IMR-90 (cell line): ENCODE data around the gene PTPRK. TPM values are rescaled to one million over a fixed set of nuclear protein-coding genes. Genes with fewer than 3 reads are reported as not detected.

Experiments
- ATAC-seq: fragments of 200-7000 bp; cut with Tn5 transposase; 2 replicates; pipeline ENCODE4 v1.9.1; 2020; ENCODE audit warnings: low read depth, mild to moderate bottlenecking, moderate library complexity
- BruUV-seq: library from RNA; stranded (reverse); fragments of 400-500 nt; replicated peaks from 2 replicates; lab custom pipeline; 2021; lab: Mats Ljungman, UMichigan
- CTCF ChIA-PET: fragments of 300-600 bp; formaldehyde crosslinking; extraction: SDS; loops from one replicate; lab custom pipeline; 2021; ENCODE audit warnings: antibody characterized with exemption; lab: Yijun Ruan, JAX
- POLR2A ChIA-PET: fragments of 300-600 bp; sonication (Branson Sonifier 250); formaldehyde crosslinking; loops from one replicate; lab custom pipeline; 2022; ENCODE audit warnings: antibody characterized with exemption; ENCODE audit not compliant: unreplicated experiment; lab: Charles Lee
- DNase-seq: peaks from one replicate; pipeline ENCODE4 v3.0.0; 2013
- H2AFZ ChIP-seq: replicated peaks from 2 replicates; pipeline ENCODE3; 2013; ENCODE audit warnings: low read length, mild to moderate bottlenecking; ENCODE audit not compliant: poor library complexity
- H2AK5ac ChIP-seq: 2 replicates; pipeline ENCODE4 v1.6.1; 2013; ENCODE audit warnings: low read depth, low read length, inconsistent platforms
- H2AK9ac ChIP-seq: replicated peaks from 2 replicates; pipeline ENCODE3; 2013; ENCODE audit warnings: mild to moderate bottlenecking, low read depth, low read length, moderate library complexity; ENCODE audit not compliant: poor library complexity
- H2BK120ac ChIP-seq: 2 replicates; pipeline ENCODE4 v1.6.1; 2013; ENCODE audit warnings: low read depth, low read length, inconsistent platforms
- H2BK15ac ChIP-seq: 3 replicates; pipeline ENCODE4 v1.6.1; 2013; ENCODE audit warnings: low read depth, low read length, inconsistent platforms
- H2BK20ac ChIP-seq: 2 replicates; pipeline ENCODE4 v1.6.1; 2013; ENCODE audit warnings: low read depth, mild to moderate bottlenecking, inconsistent platforms, low read length, moderate library complexity
- H2BK5ac ChIP-seq: 2 replicates; pipeline ENCODE4 v1.6.1; 2013; ENCODE audit warnings: mild to moderate bottlenecking, low read depth, low read length, inconsistent platforms; ENCODE audit not compliant: poor library complexity, severe bottlenecking
- H3K14ac ChIP-seq: replicated peaks from 2 replicates; pipeline ENCODE4 v1.6.1; 2013; ENCODE audit warnings: low read depth, low read length, inconsistent platforms
- H3K18ac ChIP-seq: 2 replicates; pipeline ENCODE4 v1.6.1; 2013; ENCODE audit warnings: low read depth, low read length, control low read depth
- H3K23ac ChIP-seq: 2 replicates; pipeline ENCODE4 v1.6.1; 2013; ENCODE audit warnings: low read depth, low read length, inconsistent platforms
- H3K27ac ChIP-seq: 2 replicates; pipeline ENCODE4 v1.5.1; 2013; ENCODE audit warnings: mild to moderate bottlenecking, control low read depth, low read length; ENCODE audit not compliant: insufficient read depth
- H3K27me3 ChIP-seq: 2 replicates; pipeline ENCODE4 v1.6.1; 2013; ENCODE audit warnings: low read length; ENCODE audit not compliant: control insufficient read depth, insufficient read depth
- H3K36me3 ChIP-seq: 2 replicates; pipeline ENCODE4 v1.6.1; 2013; ENCODE audit warnings: low read length, mixed read lengths; ENCODE audit not compliant: control insufficient read depth, insufficient read depth
- H3K4ac ChIP-seq: 2 replicates; pipeline ENCODE4 v1.6.1; 2013; ENCODE audit warnings: low read depth, low read length, inconsistent platforms
- H3K4me1 ChIP-seq: 2 replicates; pipeline ENCODE4 v1.6.1; 2013; ENCODE audit warnings: low read length, mixed read lengths; ENCODE audit not compliant: control insufficient read depth, insufficient read depth
- H3K4me2 ChIP-seq: 2 replicates; pipeline ENCODE4 v1.6.1; 2013; ENCODE audit warnings: low read depth, mild to moderate bottlenecking, control low read depth, low read length, moderate library complexity
- H3K4me3 ChIP-seq: 2 replicates; pipeline ENCODE4 v1.5.1; 2013; ENCODE audit warnings: low read depth, mild to moderate bottlenecking, control low read depth, low read length, moderate library complexity; ENCODE audit not compliant: insufficient read depth
- H3K56ac ChIP-seq: 2 replicates; pipeline ENCODE4 v1.6.1; 2013; ENCODE audit warnings: low read length, inconsistent platforms; ENCODE audit not compliant: insufficient read depth; ENCODE audit errors: extremely low read depth
- H3K79me1 ChIP-seq, 2 experiments: 2 replicates each; pipeline ENCODE4 v1.6.1; 2013; ENCODE audit warnings: low read length in 2 of 2, inconsistent platforms in 1 of 2, low read depth in 1 of 2
- H3K9ac ChIP-seq: 2 replicates; pipeline ENCODE4 v1.6.1; 2013; ENCODE audit warnings: low read depth, low read length, control low read depth
- H3K9me1 ChIP-seq: 2 replicates; pipeline ENCODE4 v1.6.1; 2013; ENCODE audit warnings: low read length, inconsistent platforms; ENCODE audit not compliant: insufficient read depth
- H3K9me3 ChIP-seq: 2 replicates; pipeline ENCODE4 v1.6.1; 2013; ENCODE audit warnings: low read length; ENCODE audit not compliant: control insufficient read depth, insufficient read depth
- H4K20me1 ChIP-seq: 2 replicates; pipeline ENCODE4 v1.6.1; 2013; ENCODE audit warnings: low read length, inconsistent platforms; ENCODE audit not compliant: insufficient read depth
- H4K5ac ChIP-seq: 2 replicates; pipeline ENCODE4 v1.6.1; 2013; ENCODE audit warnings: mild to moderate bottlenecking, low read depth, low read length, control low read depth
- H4K8ac ChIP-seq, 2 experiments: 2 replicates each; pipeline ENCODE4 v1.6.1; 2013; ENCODE audit warnings: low read depth in 2 of 2, low read length in 2 of 2, control low read depth in 1 of 2, inconsistent platforms in 1 of 2
- H4K91ac ChIP-seq: 2 replicates; pipeline ENCODE4 v1.6.1; 2013; ENCODE audit warnings: low read depth, low read length, inconsistent platforms; ENCODE audit not compliant: insufficient read depth
- BHLHE40 ChIP-seq: fragments of 150-350 bp; IDR thresholded peaks from 2 replicates; pipeline ENCODE4 v1.6.1; 2016; ENCODE audit warnings: mild to moderate bottlenecking, low read depth, low read length
- CEBPB ChIP-seq: IDR thresholded peaks from 2 replicates; pipeline ENCODE4 v1.6.1; 2012; ENCODE audit warnings: low read depth, low read length, improper control_type of control experiment
- CHD1 ChIP-seq: IDR thresholded peaks from 2 replicates; pipeline ENCODE4 v1.6.1; 2012; ENCODE audit warnings: low read depth, low read length, improper control_type of control experiment
- FOS ChIP-seq: fragments of 150-350 bp; IDR thresholded peaks from 2 replicates; pipeline ENCODE4 v1.6.1; 2016; ENCODE audit warnings: low read depth, low read length
- MAFK ChIP-seq: IDR thresholded peaks from 2 replicates; pipeline ENCODE4 v1.6.1; 2012; ENCODE audit warnings: low read depth, low read length, improper control_type of control experiment
- MAZ ChIP-seq: IDR thresholded peaks from 2 replicates; pipeline ENCODE4 v1.6.1; 2012; ENCODE audit warnings: low read depth, mild to moderate bottlenecking, low read length, improper control_type of control experiment, moderate library complexity, borderline replicate concordance
- MXI1 ChIP-seq: IDR thresholded peaks from 2 replicates; pipeline ENCODE4 v1.6.1; 2012; ENCODE audit warnings: low read depth, mild to moderate bottlenecking, low read length, moderate library complexity, borderline replicate concordance
- NFE2L2 ChIP-seq: fragments of 150-350 bp; IDR thresholded peaks from 2 replicates; pipeline ENCODE4 v1.6.1; 2016; ENCODE audit warnings: low read depth, mild to moderate bottlenecking, low read length
- RAD21 ChIP-seq: IDR thresholded peaks from 2 replicates; pipeline ENCODE4 v1.6.1; 2012; ENCODE audit warnings: low read length, improper control_type of control experiment
- RCOR1 ChIP-seq: IDR thresholded peaks from 2 replicates; pipeline ENCODE4 v1.6.1; 2012; ENCODE audit warnings: mild to moderate bottlenecking, low read length, improper control_type of control experiment; ENCODE audit not compliant: insufficient replicate concordance
- RFX5 ChIP-seq: IDR thresholded peaks from 2 replicates; pipeline ENCODE4 v1.8.0; 2012; ENCODE audit warnings: low read depth, mild to moderate bottlenecking, low read length, moderate library complexity
- SMC3 ChIP-seq: fragments of 150-350 bp; IDR thresholded peaks from 2 replicates; pipeline ENCODE4 v1.6.1; 2016; ENCODE audit warnings: low read depth, mild to moderate bottlenecking, antibody characterized with exemption, low read length, moderate library complexity
- WGBS, 2 experiments: methylation state at CpG; one replicate each; pipeline versions ENCODE4 v1.1.5 to v1.1.7; 2013; ENCODE audit warnings: missing lambda C conversion rate in 2 of 2; ENCODE audit not compliant: insufficient read length in 1 of 2; ENCODE audit errors: extremely low coverage in 2 of 2; 5-methylcytosine and 5-hydroxymethylcytosine counted together
- dilution Hi-C: fragments of 300-500 bp; cut with HindIII; formaldehyde crosslinking; loops from one replicate; pipeline ENCODE4 v1.14.3; 2018; ENCODE audit warnings: low sequenced_read_pairs; ENCODE audit not compliant: unreplicated experiment
- in situ Hi-C: fragments of 300-500 bp; cut with MboI; formaldehyde crosslinking; loops from 3 replicates; pipeline ENCODE4 v1.14.3; 2019; ENCODE audit warnings: low sequenced_read_pairs, inconsistent platforms, mixed read lengths
- intact Hi-C: fragments of 100-400 bp; cut with micrococcal nuclease; formaldehyde crosslinking; loops from 2 replicates; pipeline ENCODE4 v1.10.0; 2022
- polyA plus RNA-seq, 3 experiments: library from polyadenylated mRNA; depleted of rRNA; stranded (reverse); fragments of >200 nt; gene quantifications; 2 replicates each; pipeline ENCODE4 v1.2.3, GENCODE V29; 2012; ENCODE audit warnings: low replicate concordance in 1 of 3
- total RNA-seq: library from RNA; depleted of rRNA; stranded (reverse); fragments of >200 nt; gene quantifications from 2 replicates; pipeline ENCODE4 v1.2.3, GENCODE V29; 2012
- TF ChIP-seq, protein P1 (sequence below): conservative IDR thresholded peaks from 2 replicates; pipeline ENCODE4 v1.5.1; 2012; ENCODE audit warnings: mild to moderate bottlenecking, low read depth, low read length, improper control_type of control experiment
- TF ChIP-seq, protein P2 (sequence below): fragments of 150-350 bp; IDR thresholded peaks from 2 replicates; pipeline ENCODE4 v1.6.1; 2016; ENCODE audit warnings: low read depth, mild to moderate bottlenecking, low read length, moderate library complexity, borderline replicate concordance
- TF ChIP-seq, protein P3 (sequence below): fragments of 150-350 bp; IDR thresholded peaks from 2 replicates; pipeline ENCODE4 v1.6.1; 2017; ENCODE audit warnings: mild to moderate bottlenecking, antibody characterized with exemption, low read length, low read depth

Gene PTPRK
- total and polyA plus RNA-seq, 2 of the 4 experiments (the other 2 are of a cell fraction) = 18.0 to 80.8 TPM

DNA sequence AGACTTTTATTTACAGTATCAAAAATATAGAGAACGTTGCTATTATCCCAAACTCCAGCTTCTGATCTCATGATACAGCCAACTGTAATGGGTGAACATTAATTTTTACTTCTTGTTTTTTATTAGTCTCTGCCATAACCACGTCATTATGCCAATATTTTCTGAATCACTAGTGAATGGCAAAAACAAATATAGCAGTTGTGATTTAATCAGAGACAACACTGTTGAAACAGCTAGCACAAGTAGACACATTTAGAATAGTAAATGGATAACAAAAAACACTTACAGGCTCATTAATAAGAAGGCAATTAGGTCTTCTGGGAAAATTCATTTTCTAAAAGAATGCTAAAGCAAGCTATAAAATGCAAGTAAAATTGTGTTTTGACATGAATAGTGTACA, 8.1 kb downstream of the PTPRK start:
- TF ChIP-seq CHD1 = no peak
- TF ChIP-seq SMC3 = no peak
- TF ChIP-seq FOS = no peak
- TF ChIP-seq MAFK = no peak
- TF ChIP-seq, protein P1, sequence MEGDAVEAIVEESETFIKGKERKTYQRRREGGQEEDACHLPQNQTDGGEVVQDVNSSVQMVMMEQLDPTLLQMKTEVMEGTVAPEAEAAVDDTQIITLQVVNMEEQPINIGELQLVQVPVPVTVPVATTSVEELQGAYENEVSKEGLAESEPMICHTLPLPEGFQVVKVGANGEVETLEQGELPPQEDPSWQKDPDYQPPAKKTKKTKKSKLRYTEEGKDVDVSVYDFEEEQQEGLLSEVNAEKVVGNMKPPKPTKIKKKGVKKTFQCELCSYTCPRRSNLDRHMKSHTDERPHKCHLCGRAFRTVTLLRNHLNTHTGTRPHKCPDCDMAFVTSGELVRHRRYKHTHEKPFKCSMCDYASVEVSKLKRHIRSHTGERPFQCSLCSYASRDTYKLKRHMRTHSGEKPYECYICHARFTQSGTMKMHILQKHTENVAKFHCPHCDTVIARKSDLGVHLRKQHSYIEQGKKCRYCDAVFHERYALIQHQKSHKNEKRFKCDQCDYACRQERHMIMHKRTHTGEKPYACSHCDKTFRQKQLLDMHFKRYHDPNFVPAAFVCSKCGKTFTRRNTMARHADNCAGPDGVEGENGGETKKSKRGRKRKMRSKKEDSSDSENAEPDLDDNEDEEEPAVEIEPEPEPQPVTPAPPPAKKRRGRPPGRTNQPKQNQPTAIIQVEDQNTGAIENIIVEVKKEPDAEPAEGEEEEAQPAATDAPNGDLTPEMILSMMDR = no peak
- no peak for TF ChIP-seq MAZ
- no peak for TF ChIP-seq NFE2L2
- TF ChIP-seq CEBPB = no peak
- TF ChIP-seq, protein P2, sequence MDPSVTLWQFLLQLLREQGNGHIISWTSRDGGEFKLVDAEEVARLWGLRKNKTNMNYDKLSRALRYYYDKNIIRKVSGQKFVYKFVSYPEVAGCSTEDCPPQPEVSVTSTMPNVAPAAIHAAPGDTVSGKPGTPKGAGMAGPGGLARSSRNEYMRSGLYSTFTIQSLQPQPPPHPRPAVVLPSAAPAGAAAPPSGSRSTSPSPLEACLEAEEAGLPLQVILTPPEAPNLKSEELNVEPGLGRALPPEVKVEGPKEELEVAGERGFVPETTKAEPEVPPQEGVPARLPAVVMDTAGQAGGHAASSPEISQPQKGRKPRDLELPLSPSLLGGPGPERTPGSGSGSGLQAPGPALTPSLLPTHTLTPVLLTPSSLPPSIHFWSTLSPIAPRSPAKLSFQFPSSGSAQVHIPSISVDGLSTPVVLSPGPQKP = no peak
- no peak for TF ChIP-seq MXI1
- no peak for TF ChIP-seq RAD21
- TF ChIP-seq BHLHE40 = no peak
- TF ChIP-seq, protein P3, sequence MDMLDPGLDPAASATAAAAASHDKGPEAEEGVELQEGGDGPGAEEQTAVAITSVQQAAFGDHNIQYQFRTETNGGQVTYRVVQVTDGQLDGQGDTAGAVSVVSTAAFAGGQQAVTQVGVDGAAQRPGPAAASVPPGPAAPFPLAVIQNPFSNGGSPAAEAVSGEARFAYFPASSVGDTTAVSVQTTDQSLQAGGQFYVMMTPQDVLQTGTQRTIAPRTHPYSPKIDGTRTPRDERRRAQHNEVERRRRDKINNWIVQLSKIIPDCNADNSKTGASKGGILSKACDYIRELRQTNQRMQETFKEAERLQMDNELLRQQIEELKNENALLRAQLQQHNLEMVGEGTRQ = no peak
- TF ChIP-seq RFX5 = no peak
- no peak for TF ChIP-seq RCOR1
- CTCF ChIA-PET = interaction anchor here (0.6 to 1.1 kb wide), 2 partner anchors 18 to 218 kb away, joined by 3 read pairs; no protein-coding TSS in a partner anchor
- Histone ChIP-seq H3K23ac (no peak overlapping the region), H4K5ac (no peak overlapping the region), H2AK5ac (no peak overlapping the region), H3K4me1 (peaks cover 27% of the 10 kb centered on the region), H3K9ac (no peak overlapping the region), H3K27ac (no peak overlapping the region), H3K27me3 (no peaks in the 10 kb centered on the region), H3K4me2 (no peak overlapping the region), H2BK120ac (no peak overlapping the region), H3K4me3 (no peak overlapping the region), H2BK5ac (peak overlapping the region; percentile 3), H2AK9ac (no peak overlapping the region), H3K9me1 (peaks cover 17% of the 10 kb centered on the region), H2AFZ (no peak overlapping the region), H3K14ac (no peak overlapping the region), H3K4ac (no peak overlapping the region), H4K8ac (no peak overlapping the region), H3K36me3 (no peaks in the 10 kb centered on the region), H3K79me1 (peaks cover 15 to 58% of the 10 kb centered on the region in 2 experiments; a peak in 3 of 4 replicates), H2BK20ac (no peak overlapping the region), H4K20me1 (peaks cover 46% of the 10 kb centered on the region), H3K18ac (no peak overlapping the region), H3K56ac (no peak overlapping the region), H3K9me3 (no peaks in the 10 kb centered on the region), H4K91ac (no peak overlapping the region), H2BK15ac (no peak overlapping the region)
- dilution Hi-C loops (no loop called here), intact Hi-C loops (loop anchor here (10.0 kb wide), 2 partner anchors 337 to 437 kb away; no protein-coding TSS in a partner anchor), in situ Hi-C loops (loop anchor here (10.0 kb wide), 1 partner anchor 777 kb away; no protein-coding TSS in a partner anchor)
- no TSS peak for BruUV-seq
- DNase-seq = no peak
- POLR2A ChIA-PET = no interaction called here
- no peak for ATAC-seq
- WGBS, 2 experiments = no CpG with 5 or more reads among the region's 2 CpGs
